GM21360 (cell line): ENCODE measurements around the gene TMED6.
"Not testable (repeated sequence)": the region's sequence is repeated elsewhere in the genome, so short reads cannot be mapped to it uniquely, and the experiment has no call there.

Experiments
- ATAC-seq: cut with Tn5 transposase; IDR thresholded peaks from one replicate; pipeline ENCODE4 v1.9.1; 2021; ENCODE audit warnings: mild to moderate bottlenecking, moderate library complexity; ENCODE audit not compliant: unreplicated experiment

Gene TMED6

DNA sequence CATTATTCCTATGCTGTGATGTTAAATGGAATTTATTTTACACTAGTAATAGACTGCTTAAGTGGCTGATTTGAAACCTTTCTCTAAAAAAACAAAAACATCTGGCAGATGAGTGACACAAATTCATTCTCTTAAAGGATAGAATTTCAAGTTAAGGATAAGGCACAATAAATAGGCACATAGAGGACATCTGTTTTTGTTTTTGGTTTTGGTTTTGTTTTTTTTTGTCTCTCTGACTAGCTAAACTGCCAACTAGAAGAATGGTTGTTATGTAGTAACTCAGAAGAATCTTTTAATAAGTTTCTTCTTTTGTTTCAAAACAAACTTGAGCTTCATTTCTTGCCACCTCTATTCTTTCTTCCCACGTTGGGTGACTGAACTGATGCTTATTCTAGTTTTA, 45.6 kb downstream of the TMED6 start:
- no peak for ATAC-seq

DNA sequence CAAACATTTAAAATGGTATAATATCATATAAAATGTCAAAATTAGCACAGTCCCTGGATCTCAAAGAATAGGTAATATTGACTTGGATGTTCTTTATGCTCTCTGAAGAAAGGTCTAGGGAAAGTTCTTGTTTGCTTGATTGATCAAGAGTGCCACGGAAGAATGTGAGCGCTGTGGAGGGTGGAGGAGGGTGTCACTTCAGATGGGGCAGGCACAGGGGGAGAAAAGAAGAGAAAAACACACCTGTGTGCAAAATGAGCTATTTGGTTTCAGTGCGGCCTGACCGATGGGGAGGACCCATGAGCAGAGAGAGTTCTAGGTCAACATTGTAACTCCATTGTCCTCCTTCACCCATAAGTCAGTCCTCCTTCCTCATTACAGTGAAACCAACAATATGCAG, 49.3 kb downstream of the TMED6 start:
- no peak for ATAC-seq

DNA sequence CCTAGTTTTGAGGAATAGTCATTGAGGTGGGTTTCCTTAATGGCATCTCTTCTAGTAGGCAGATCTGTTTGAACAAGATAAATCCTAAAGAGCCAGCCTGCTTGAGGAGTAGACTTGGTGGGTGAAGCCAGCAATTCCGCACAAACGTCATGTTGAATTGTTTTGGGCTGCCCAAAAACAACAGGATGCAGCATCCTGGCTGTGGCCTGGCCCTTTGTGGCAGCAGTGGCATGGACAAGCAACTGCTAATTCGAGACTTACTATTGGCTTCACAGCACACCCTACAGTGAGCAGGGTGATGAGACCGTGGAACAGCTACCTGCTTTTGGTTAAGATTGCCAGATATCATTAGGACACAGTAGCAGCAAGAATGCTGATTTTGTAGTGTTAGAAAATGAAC, 49.7 kb downstream of the TMED6 start:
- ATAC-seq, result no peak

DNA sequence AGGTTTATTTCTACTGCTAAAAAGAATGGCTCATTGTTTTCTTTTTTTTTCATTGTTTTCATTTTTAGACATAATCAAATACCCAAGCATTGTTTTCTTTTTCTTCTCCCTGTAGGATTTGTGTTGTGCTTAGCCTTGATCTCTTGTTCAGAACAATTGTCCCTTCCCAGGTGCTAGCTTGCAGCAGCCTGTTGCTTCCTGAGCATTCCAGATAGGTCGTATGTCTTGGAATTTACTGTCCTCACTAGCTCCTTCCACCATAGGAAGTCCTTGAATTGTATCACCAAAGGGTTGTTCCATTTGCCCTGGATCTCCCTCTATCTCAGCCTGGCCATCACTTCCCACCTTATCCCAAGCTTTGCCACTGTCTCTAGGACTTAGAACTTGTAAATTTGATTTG, 50.4 kb downstream of the TMED6 start:
- no peak for ATAC-seq

DNA sequence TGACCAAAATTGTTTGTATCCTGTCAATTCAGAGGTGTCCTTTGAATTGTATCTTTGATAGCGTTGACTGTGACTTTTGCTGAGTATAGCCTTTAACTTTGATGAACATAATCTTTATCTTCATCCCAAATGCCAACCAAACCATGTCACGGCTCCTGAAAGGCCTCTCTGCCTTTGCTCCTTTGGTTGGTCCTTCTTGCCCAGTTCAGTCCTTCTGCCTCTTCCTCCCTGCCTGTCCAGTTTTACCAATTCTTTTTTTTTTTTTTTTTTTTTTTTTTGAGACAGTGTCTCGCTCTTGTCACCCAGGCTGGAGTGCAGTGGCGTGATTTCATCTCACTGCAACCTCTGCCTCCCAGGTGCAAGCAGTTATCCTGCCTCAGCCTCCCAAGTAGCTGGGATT, 53.3 kb downstream of the TMED6 start:
- ATAC-seq, result no peak

DNA sequence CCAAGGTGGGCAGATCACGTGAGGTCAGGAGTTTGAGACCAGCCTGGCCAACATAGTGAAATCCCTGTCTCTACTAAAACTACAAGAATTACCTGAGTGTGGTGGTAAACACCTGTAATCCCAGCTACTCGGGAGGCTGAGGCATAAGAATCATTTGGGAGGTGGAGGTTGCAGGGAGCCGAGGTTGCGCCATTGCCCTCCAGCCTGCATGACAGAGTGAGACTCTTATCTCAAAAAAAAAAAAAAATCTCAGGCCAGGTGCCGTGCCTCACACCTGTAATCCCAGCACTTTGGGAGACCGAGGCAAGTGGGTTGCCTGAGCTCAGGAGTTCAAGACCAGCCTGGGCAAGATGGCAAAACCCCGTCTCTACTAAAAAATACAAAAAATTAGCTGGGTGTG, 54.8 kb downstream of the TMED6 start:
- not testable (repeated sequence) for ATAC-seq

DNA sequence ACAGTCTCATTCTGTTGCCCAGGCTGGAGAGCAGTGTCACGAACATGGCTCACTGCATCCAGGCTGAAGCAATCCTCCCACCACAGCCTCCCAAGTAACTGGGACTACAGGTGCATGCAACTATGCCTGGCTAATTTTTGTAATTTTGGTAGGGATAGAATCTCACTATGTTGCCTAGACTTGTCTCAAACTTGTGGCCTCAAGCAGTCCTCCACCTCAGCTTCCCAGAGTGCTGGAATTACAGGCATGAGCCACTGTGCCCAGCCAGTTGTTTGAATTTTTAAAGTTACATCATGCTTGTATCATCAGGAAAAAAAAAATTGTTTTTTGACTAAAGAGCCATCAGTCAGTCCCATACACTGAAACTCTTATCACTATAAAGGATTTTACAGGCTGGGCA, 57.5 kb downstream of the TMED6 start:
- no peak for ATAC-seq

DNA sequence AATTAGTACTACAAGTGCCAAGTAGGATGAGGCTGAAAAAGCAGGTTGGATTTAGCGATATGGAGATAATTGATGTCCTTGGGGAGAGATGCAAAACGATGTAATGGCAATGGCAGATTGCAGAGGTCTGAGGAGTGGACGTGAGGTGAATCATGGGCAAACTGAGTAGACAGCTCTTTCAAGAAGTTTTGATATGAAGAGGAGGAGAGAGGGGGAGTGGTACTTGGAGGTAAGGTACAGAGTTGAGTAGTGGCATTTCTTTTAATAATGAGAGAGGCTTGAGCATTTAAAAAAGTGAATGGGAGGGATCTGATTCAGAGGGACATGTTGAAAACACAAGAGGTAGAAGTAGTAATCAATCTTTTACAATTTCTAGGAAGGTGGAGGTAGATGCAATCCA, 58.2 kb downstream of the TMED6 start:
- no peak for ATAC-seq
